Glutamatergic neuron (in vitro differentiated cells): ENCODE results near the gene OR2A12. TPM values are rescaled to one million over a fixed set of nuclear protein-coding genes. Genes with fewer than 3 reads are reported as not detected.

Experiments
- DNase-seq: peaks from one replicate; pipeline ENCODE4 v3.0.0; 2022
- H3K27ac Mint-ChIP-seq: one replicate; pipeline ENCODE4 v1.8.0; 2020; ENCODE audit warnings: mild to moderate bottlenecking, mixed read lengths, inconsistent platforms; ENCODE audit not compliant: unreplicated experiment
- H3K27me3 Mint-ChIP-seq: one replicate; pipeline ENCODE4 v1.8.0; 2020; ENCODE audit warnings: mild to moderate bottlenecking, moderate library complexity, mixed read lengths, inconsistent platforms; ENCODE audit not compliant: unreplicated experiment
- H3K36me3 Mint-ChIP-seq: one replicate; pipeline ENCODE4 v1.8.0; 2020; ENCODE audit warnings: mild to moderate bottlenecking, mixed read lengths, inconsistent platforms; ENCODE audit not compliant: unreplicated experiment
- H3K4me1 Mint-ChIP-seq: one replicate; pipeline ENCODE4 v1.8.0; 2020; ENCODE audit warnings: mild to moderate bottlenecking, low read depth, mixed read lengths, inconsistent platforms; ENCODE audit not compliant: unreplicated experiment
- H3K4me3 Mint-ChIP-seq: one replicate; pipeline ENCODE4 v1.8.0; 2020; ENCODE audit warnings: mild to moderate bottlenecking, mixed read lengths, inconsistent platforms; ENCODE audit not compliant: unreplicated experiment
- H3K9me3 Mint-ChIP-seq: one replicate; pipeline ENCODE4 v1.8.0; 2020; ENCODE audit warnings: mild to moderate bottlenecking, moderate library complexity, mixed read lengths, inconsistent platforms; ENCODE audit not compliant: unreplicated experiment
- CTCF ChIP-seq: fragments of 200-600 bp; sonication (generic); IDR thresholded peaks from one replicate; pipeline ENCODE4 v1.5.0; 2021; ENCODE audit not compliant: partially characterized antibody, unreplicated experiment
- total RNA-seq: library from RNA; stranded (reverse); fragmentation: NEBNext Ultra II Directional; extraction: Animal tissue kit (Norgen Biotek cat#: 25700); gene quantifications from one replicate; pipeline ENCODE4 v1.2.1, GENCODE V29; 2021; ENCODE audit not compliant: unreplicated experiment

OR2A12 gene
- total RNA-seq, 1 donor from 2014 or later: not detected

- H3K4me1 Mint-ChIP-seq: peaks cover 15% of the 10 kb centered on the region
- no peak for DNase-seq
- no peak overlapping the region for H3K4me3 Mint-ChIP-seq
- H3K27ac Mint-ChIP-seq: no peak overlapping the region
- no peaks in the 10 kb centered on the region for H3K36me3 Mint-ChIP-seq
- no peak for TF ChIP-seq CTCF
- H3K27me3 Mint-ChIP-seq: no peaks in the 10 kb centered on the region
- peaks cover 1% of the 10 kb centered on the region for H3K9me3 Mint-ChIP-seq
These were observed 44.7 kb downstream of the OR2A12 start for GRCh38 chr7:144130730-144131129.

- H3K4me1 Mint-ChIP-seq: peaks cover 8% of the 10 kb centered on the region
- no peak overlapping the region for H3K4me3 Mint-ChIP-seq
These were observed 46.2 kb downstream of the OR2A12 start for GRCh38 chr7:144132262-144132661.

GRCh38 chr7:144133307-144133706, 47.2 kb downstream of the OR2A12 start:
- Mint-ChIP-seq H3K4me3 (no peak overlapping the region), H3K36me3 (no peaks in the 10 kb centered on the region), H3K27ac (no peak overlapping the region), H3K27me3 (no peaks in the 10 kb centered on the region), H3K4me1 (peaks cover 5% of the 10 kb centered on the region), H3K9me3 (no peaks in the 10 kb centered on the region)
- no peak for DNase-seq
- no peak for TF ChIP-seq CTCF

More at GRCh38 chr7:144132262-144132661, 46.2 kb downstream of the OR2A12 start:
- Mint-ChIP-seq H3K27ac (no peak overlapping the region), H3K9me3 (no peaks in the 10 kb centered on the region), H3K27me3 (no peaks in the 10 kb centered on the region), H3K36me3 (no peaks in the 10 kb centered on the region)
- TF ChIP-seq CTCF: no peak
- no peak for DNase-seq

GRCh38 chr7:144134116-144134515, 48.0 kb downstream of the OR2A12 start:
- H3K36me3 Mint-ChIP-seq: no peaks in the 10 kb centered on the region
- no peak for TF ChIP-seq CTCF
- H3K4me3 Mint-ChIP-seq: no peak overlapping the region
- H3K27me3 Mint-ChIP-seq: no peaks in the 10 kb centered on the region
- H3K9me3 Mint-ChIP-seq: no peaks in the 10 kb centered on the region
- no peak for DNase-seq
- peak overlapping the region; percentile 28 for H3K27ac Mint-ChIP-seq
- peaks cover 5% of the 10 kb centered on the region for H3K4me1 Mint-ChIP-seq

GRCh38 chr7:144137501-144137900, 51.4 kb downstream of the OR2A12 start:
- Mint-ChIP-seq H3K27me3 (peaks cover 2% of the 10 kb centered on the region), H3K4me1 (peaks cover 5% of the 10 kb centered on the region), H3K27ac (no peak overlapping the region), H3K9me3 (no peaks in the 10 kb centered on the region), H3K4me3 (no peak overlapping the region), H3K36me3 (no peaks in the 10 kb centered on the region)
- no peak for DNase-seq
- TF ChIP-seq CTCF: no peak
